HG03060 (cell line): ENCODE data around the gene SHOX.
"Not testable (repeated sequence)": the region's sequence is repeated elsewhere in the genome, so short reads cannot be mapped to it uniquely, and the experiment has no call there.

Experiments used
- ATAC-seq: cut with Tn5 transposase; IDR thresholded peaks from one replicate; pipeline ENCODE4 v1.9.1; 2021; ENCODE audit warnings: low read depth, moderate number of reproducible peaks; ENCODE audit not compliant: unreplicated experiment

The SHOX gene

GRCh38 chrX:636981-637659 lies 6.5 kb downstream of the SHOX start:
- no peak for ATAC-seq

- no peak for ATAC-seq
Observed at GRCh38 chrX:637660-638481, 7.3 kb downstream of the SHOX start.

- ATAC-seq, result no peak
Observed at GRCh38 chrX:638482-639131, 8.0 kb downstream of the SHOX start.

- ATAC-seq, result no peak
Observed at GRCh38 chrX:639151-639550, 8.6 kb downstream of the SHOX start.

- ATAC-seq, result no peak
Observed at GRCh38 chrX:640641-641040, 10.1 kb downstream of the SHOX start.

- no peak for ATAC-seq
Observed at GRCh38 chrX:641671-642435, 11.3 kb downstream of the SHOX start.

- no peak for ATAC-seq
Observed at GRCh38 chrX:642436-643240, 12.0 kb downstream of the SHOX start.

GRCh38 chrX:643241-643595 lies 12.6 kb downstream of the SHOX start:
- no peak for ATAC-seq

GRCh38 chrX:643911-644303 lies 13.3 kb downstream of the SHOX start:
- no peak for ATAC-seq

- no peak for ATAC-seq
Observed at GRCh38 chrX:644304-645281, 14.0 kb downstream of the SHOX start.

GRCh38 chrX:646228-646495 lies 15.6 kb downstream of the SHOX start:
- ATAC-seq, result no peak

- no peak for ATAC-seq
Observed at GRCh38 chrX:646796-647195, 16.2 kb downstream of the SHOX start.

GRCh38 chrX:649166-649565 lies 18.6 kb downstream of the SHOX start:
- ATAC-seq, result no peak

- no peak for ATAC-seq
Observed at GRCh38 chrX:650324-650723, 19.7 kb downstream of the SHOX start.

- ATAC-seq, result no peak
Observed at GRCh38 chrX:650811-651210, 20.2 kb downstream of the SHOX start.

GRCh38 chrX:651922-652321 lies 21.3 kb downstream of the SHOX start:
- ATAC-seq, result not testable (repeated sequence)

- ATAC-seq, result no peak
Observed at GRCh38 chrX:652341-652741, 21.8 kb downstream of the SHOX start.

GRCh38 chrX:653306-653705 lies 22.7 kb downstream of the SHOX start:
- no peak for ATAC-seq

- no peak for ATAC-seq
Observed at GRCh38 chrX:661154-661553, 30.6 kb downstream of the SHOX start.
